ENCODE measurements around the gene OIT3. TPM values are rescaled to one million over a fixed set of nuclear protein-coding genes. Genes with fewer than 3 reads are reported as not detected.
"Not testable (repeated sequence)": the region's sequence is repeated elsewhere in the genome, so short reads cannot be mapped to it uniquely, and the experiment has no call there.

The OIT3 gene
- total RNA-seq, 5 donors from 2014 or later (not counting 1 experiment from before 2014, with no cell fraction given), result not detected

DNA sequence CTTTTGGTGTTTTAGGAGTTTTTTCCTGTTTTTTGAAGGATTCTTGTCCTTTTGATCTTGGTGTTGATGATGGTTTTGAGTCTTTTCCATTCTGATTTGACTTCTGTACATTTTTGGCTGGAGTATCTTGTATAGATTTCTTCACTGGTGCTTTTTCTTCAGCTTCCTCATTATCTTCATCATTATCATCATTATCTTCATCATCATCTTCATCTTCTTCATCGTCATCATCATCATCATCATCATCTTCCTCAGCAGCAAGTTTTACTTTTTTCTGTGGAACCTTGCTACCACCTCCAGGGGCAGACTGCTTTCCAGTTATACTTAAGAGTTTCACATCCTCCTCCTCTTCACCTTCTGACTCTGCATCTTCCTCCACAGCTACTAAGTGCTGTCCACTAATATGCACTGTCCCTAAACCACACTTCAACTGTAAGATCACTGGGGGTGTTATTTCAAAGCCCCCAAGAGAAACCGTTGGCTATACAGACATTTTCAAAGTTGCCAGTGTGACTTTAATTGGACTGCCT lies 24.3 kb downstream of the OIT3 start:
- CTCF ChIA-PET; H3K36me3 ChIP-seq (ENCODE audit: control insufficient read depth in 2 of 2, extremely low read depth in 1 of 2, insufficient read depth in 1 of 2, low read length in 1 of 2); H3K4me1 Mint-ChIP-seq; H3K27ac Mint-ChIP-seq; POLR2A ChIA-PET; ATAC-seq (replicated peaks in 1 of 4); DNase-seq; H3K27ac ChIP-seq (ENCODE audit: low read length); H3K4me3 ChIP-seq (ENCODE audit: control insufficient read depth in 1 of 2, extremely low read depth in 1 of 2, low read length in 1 of 2); H3K4me1 ChIP-seq (ENCODE audit: control insufficient read depth in 1 of 2, extremely low read depth in 1 of 2, insufficient read depth in 2 of 2, low read length in 2 of 2); H3K4me3 Mint-ChIP-seq; H3K27me3 ChIP-seq (replicated peaks in 1 of 2; ENCODE audit: control insufficient read depth in 2 of 2, extremely low read depth in 1 of 2, insufficient read depth in 2 of 2, low read length in 1 of 2); H3K9me3 ChIP-seq: not testable (repeated sequence)
- WGBS (ENCODE audit: insufficient coverage), result 64% methylated on average over 1 of the region's 2 CpGs
- peaks cover 15 to 21% (median 19%) of the 10 kb centered on the region in 3 donors for H3K9me3 Mint-ChIP-seq
- peaks cover 12% of the 10 kb centered on the region for H3K36me3 Mint-ChIP-seq
- peaks cover 12 to 22% of the 10 kb centered on the region in 2 donors for H3K27me3 Mint-ChIP-seq

DNA sequence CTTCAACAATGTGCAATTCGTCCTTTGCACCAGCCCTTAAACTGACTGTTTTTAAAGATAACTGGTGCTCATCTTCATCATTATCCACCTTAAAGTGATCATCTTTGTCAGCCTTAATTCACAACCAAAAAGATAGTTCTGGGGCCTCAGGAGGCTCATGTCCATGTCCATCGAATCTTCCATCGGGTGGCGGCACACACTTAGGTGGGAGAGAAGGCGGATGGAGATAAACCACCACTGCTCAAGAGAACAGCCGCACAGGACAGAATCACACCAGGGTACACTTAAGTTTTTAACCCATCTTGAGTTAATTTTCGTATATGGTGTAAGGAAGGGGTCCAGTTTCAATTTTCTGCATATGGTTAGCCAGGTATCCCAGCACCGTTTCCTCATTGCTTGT lies 24.8 kb downstream of the OIT3 start:
- POLR2A ChIA-PET, result no interaction called here
- no peak overlapping the region for H3K4me3 Mint-ChIP-seq
- no peak overlapping the region for H3K27ac Mint-ChIP-seq
- H3K4me1 Mint-ChIP-seq, result no peaks in the 10 kb centered on the region
- no peak overlapping the region for H3K27ac ChIP-seq (ENCODE audit: low read length)
- 84% methylated on average over 2 of the region's 8 CpGs for WGBS (ENCODE audit: insufficient coverage)
- no peak overlapping the region for H3K4me3 ChIP-seq (ENCODE audit: control insufficient read depth in 1 of 2, extremely low read depth in 1 of 2, low read length in 1 of 2)
- ATAC-seq (replicated peaks in 1 of 4) (no peak), DNase-seq (no peak)
- H3K36me3 Mint-ChIP-seq, result peaks cover 12% of the 10 kb centered on the region
- peaks cover 12 to 22% of the 10 kb centered on the region in 2 donors for H3K27me3 Mint-ChIP-seq
- CTCF ChIA-PET, result no interaction called here
- H3K4me1 ChIP-seq (ENCODE audit: control insufficient read depth in 1 of 2, extremely low read depth in 1 of 2, insufficient read depth in 2 of 2, low read length in 2 of 2), result no peaks in the 10 kb centered on the region
- H3K9me3 Mint-ChIP-seq, result peaks cover 15 to 21% (median 19%) of the 10 kb centered on the region in 3 donors
- peaks cover 0 to 8% of the 10 kb centered on the region in 2 experiments for H3K27me3 ChIP-seq (replicated peaks in 1 of 2; ENCODE audit: control insufficient read depth in 2 of 2, extremely low read depth in 1 of 2, insufficient read depth in 2 of 2, low read length in 1 of 2)
- no peaks in the 10 kb centered on the region for H3K36me3 ChIP-seq (ENCODE audit: control insufficient read depth in 2 of 2, extremely low read depth in 1 of 2, insufficient read depth in 1 of 2, low read length in 1 of 2)
- peaks cover 3% of the 10 kb centered on the region for H3K9me3 ChIP-seq

DNA sequence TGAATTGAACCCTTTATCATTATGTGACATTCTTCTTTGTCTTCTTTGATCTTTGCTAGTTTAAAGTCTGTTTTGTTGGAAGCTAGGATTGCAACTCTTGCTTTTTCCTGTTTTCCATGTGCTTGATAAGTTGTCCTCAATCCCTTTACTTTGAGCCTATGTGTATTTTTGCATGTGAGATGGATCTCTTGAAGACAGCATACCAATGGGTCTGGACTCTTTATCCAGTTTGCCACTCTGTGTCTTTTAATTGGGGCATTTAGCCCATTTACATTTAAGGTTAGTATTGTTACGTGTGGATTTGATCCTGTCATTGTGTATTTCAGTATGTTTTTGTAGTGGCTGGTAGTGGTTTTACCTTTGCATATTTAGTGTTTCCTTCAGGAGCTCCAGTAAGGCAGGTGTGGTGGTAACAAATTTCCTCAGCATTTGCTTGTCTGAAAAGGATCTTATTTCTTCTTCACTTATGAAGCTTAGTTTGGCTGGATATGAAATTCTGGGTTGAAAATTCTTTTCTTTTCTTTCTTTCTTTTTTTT lies 27.7 kb downstream of the OIT3 start:
- H3K9me3 ChIP-seq; H3K4me3 Mint-ChIP-seq; H3K27ac Mint-ChIP-seq; ATAC-seq (replicated peaks in 1 of 4); H3K36me3 ChIP-seq (ENCODE audit: control insufficient read depth in 2 of 2, extremely low read depth in 1 of 2, insufficient read depth in 1 of 2, low read length in 1 of 2); H3K27ac ChIP-seq (ENCODE audit: low read length); DNase-seq; CTCF ChIA-PET; H3K4me3 ChIP-seq (ENCODE audit: control insufficient read depth in 1 of 2, extremely low read depth in 1 of 2, low read length in 1 of 2); H3K4me1 ChIP-seq (ENCODE audit: control insufficient read depth in 1 of 2, extremely low read depth in 1 of 2, insufficient read depth in 2 of 2, low read length in 2 of 2); H3K4me1 Mint-ChIP-seq; POLR2A ChIA-PET: not testable (repeated sequence)
- peaks cover 0 to 18% of the 10 kb centered on the region in 2 experiments for H3K27me3 ChIP-seq (replicated peaks in 1 of 2; ENCODE audit: control insufficient read depth in 2 of 2, extremely low read depth in 1 of 2, insufficient read depth in 2 of 2, low read length in 1 of 2)
- Mint-ChIP-seq H3K27me3 (peaks cover 20 to 26% of the 10 kb centered on the region in 2 donors), H3K9me3 (peaks cover 15 to 21% (median 19%) of the 10 kb centered on the region in 3 donors), H3K36me3 (peaks cover 12% of the 10 kb centered on the region)
- WGBS (ENCODE audit: insufficient coverage), result 80% methylated on average over 1 of the region's 1 CpG

DNA sequence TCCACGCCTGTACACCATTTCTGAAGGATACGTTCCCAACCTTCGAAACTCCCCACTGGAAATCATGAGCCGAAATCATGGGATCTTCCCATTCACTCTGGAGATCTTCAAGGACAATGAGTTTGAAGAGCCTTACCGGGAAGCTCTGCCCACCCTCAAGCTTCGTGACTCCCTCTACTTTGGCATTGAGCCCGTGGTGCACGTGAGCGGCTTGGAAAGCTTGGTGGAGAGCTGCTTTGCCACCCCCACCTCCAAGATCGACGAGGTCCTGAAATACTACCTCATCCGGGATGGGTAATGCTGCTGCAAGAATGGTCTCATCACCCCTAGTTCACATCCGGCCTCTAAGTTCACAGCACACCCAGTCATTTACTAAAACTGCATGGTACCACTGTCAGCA lies 30.8 kb downstream of the OIT3 start:
- H3K4me3 Mint-ChIP-seq, result no peak overlapping the region
- no peaks in the 10 kb centered on the region for H3K4me1 Mint-ChIP-seq
- CTCF ChIA-PET, result no interaction called here

DNA sequence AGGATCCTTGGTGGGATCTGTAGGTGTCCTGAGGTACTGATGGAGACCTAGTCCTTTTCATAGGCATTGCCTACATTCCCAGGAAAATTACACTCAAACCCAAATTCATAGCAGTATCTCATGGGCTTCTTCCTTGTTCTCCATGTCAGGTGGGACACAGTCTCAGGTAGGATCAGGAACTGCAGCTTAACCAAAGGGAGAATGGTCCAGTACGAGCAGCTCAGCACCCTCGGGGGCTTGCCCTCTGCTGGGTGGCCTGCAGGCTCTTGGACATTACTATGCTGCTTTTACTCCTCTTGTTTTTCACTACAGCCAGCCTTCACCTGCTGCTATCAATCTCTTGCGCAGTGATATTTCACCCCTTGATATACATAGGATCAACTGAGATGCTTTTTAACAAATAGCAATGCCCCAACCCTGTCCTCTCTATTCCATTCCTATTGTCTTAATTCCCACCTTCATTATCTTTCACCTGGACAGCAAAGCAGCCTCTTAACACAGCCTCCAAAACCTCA lies 32.5 kb downstream of the OIT3 start:
- Mint-ChIP-seq H3K4me1 (no peaks in the 10 kb centered on the region), H3K27me3 (peaks cover 13 to 17% of the 10 kb centered on the region in 2 donors), H3K27ac (no peak overlapping the region), H3K4me3 (no peak overlapping the region), H3K9me3 (peaks cover 9 to 10% (median 9%) of the 10 kb centered on the region in 3 donors), H3K36me3 (peaks cover 8% of the 10 kb centered on the region)
- no peak overlapping the region for H3K27ac ChIP-seq (ENCODE audit: low read length)
- H3K27me3 ChIP-seq (replicated peaks in 1 of 2; ENCODE audit: control insufficient read depth in 2 of 2, extremely low read depth in 1 of 2, insufficient read depth in 2 of 2, low read length in 1 of 2), result peaks cover 0 to 18% of the 10 kb centered on the region in 2 experiments
- H3K4me1 ChIP-seq (ENCODE audit: control insufficient read depth in 1 of 2, extremely low read depth in 1 of 2, insufficient read depth in 2 of 2, low read length in 2 of 2), result no peaks in the 10 kb centered on the region
- WGBS (ENCODE audit: insufficient coverage), result 82% methylated on average over 3 of the region's 3 CpGs
- DNase-seq, result no peak
- H3K4me3 ChIP-seq (ENCODE audit: control insufficient read depth in 1 of 2, extremely low read depth in 1 of 2, low read length in 1 of 2), result no peak overlapping the region
- ATAC-seq (replicated peaks in 1 of 4), result no peak
- H3K36me3 ChIP-seq (ENCODE audit: control insufficient read depth in 2 of 2, extremely low read depth in 1 of 2, insufficient read depth in 1 of 2, low read length in 1 of 2), result no peaks in the 10 kb centered on the region
- ChIA-PET POLR2A (no interaction called here), CTCF (no interaction called here)
- H3K9me3 ChIP-seq, result peaks cover 3% of the 10 kb centered on the region

More for the DNA sequence above, 30.8 kb downstream of the OIT3 start:
- POLR2A ChIA-PET, result no interaction called here
- Histone ChIP-seq H3K27me3 (replicated peaks in 1 of 2; ENCODE audit: control insufficient read depth in 2 of 2, extremely low read depth in 1 of 2, insufficient read depth in 2 of 2, low read length in 1 of 2) (peaks cover 0 to 18% of the 10 kb centered on the region in 2 experiments), H3K36me3 (ENCODE audit: control insufficient read depth in 2 of 2, extremely low read depth in 1 of 2, insufficient read depth in 1 of 2, low read length in 1 of 2) (no peaks in the 10 kb centered on the region), H3K4me1 (ENCODE audit: control insufficient read depth in 1 of 2, extremely low read depth in 1 of 2, insufficient read depth in 2 of 2, low read length in 2 of 2) (no peaks in the 10 kb centered on the region), H3K9me3 (peaks cover 3% of the 10 kb centered on the region), H3K27ac (ENCODE audit: low read length) (no peak overlapping the region), H3K4me3 (ENCODE audit: control insufficient read depth in 1 of 2, extremely low read depth in 1 of 2, low read length in 1 of 2) (no peak overlapping the region)
- 89% methylated on average over 12 of the region's 13 CpGs for WGBS (ENCODE audit: insufficient coverage)
- Mint-ChIP-seq H3K36me3 (peaks cover 12% of the 10 kb centered on the region), H3K27ac (no peak overlapping the region), H3K9me3 (peaks cover 15 to 21% (median 19%) of the 10 kb centered on the region in 3 donors), H3K27me3 (peaks cover 20 to 26% of the 10 kb centered on the region in 2 donors)
- ATAC-seq (replicated peaks in 1 of 4) (no peak), DNase-seq (no peak)

DNA sequence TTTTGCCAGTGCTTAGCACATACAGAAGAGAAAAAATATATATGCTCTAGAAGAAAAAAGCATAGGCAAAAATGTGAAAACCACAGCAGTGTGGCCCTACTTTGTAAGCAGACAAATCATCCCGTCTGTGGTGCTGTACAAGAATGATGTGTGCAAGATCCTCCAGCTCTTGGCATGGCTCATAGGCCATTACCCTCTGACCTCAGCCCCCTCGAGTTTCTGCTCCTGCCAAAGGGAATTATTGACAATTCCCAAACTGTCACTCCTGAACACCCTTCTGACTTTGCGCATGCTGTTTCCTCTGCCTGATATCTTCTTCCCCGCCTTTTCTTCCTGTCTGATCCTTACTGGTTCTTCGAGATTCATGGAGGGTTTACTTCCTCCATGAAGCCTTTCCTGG lies 33.9 kb downstream of the OIT3 start:
- DNase-seq (no peak), ATAC-seq (replicated peaks in 1 of 4) (no peak)
- H3K4me3 Mint-ChIP-seq, result no peak overlapping the region
- Histone ChIP-seq H3K9me3 (no peaks in the 10 kb centered on the region), H3K4me1 (ENCODE audit: control insufficient read depth in 1 of 2, extremely low read depth in 1 of 2, insufficient read depth in 2 of 2, low read length in 2 of 2) (no peaks in the 10 kb centered on the region), H3K27me3 (replicated peaks in 1 of 2; ENCODE audit: control insufficient read depth in 2 of 2, extremely low read depth in 1 of 2, insufficient read depth in 2 of 2, low read length in 1 of 2) (peaks cover 0 to 15% of the 10 kb centered on the region in 2 experiments), H3K27ac (ENCODE audit: low read length) (no peak overlapping the region), H3K4me3 (ENCODE audit: control insufficient read depth in 1 of 2, extremely low read depth in 1 of 2, low read length in 1 of 2) (no peak overlapping the region), H3K36me3 (ENCODE audit: control insufficient read depth in 2 of 2, extremely low read depth in 1 of 2, insufficient read depth in 1 of 2, low read length in 1 of 2) (no peaks in the 10 kb centered on the region)
- peaks cover 5 to 8% of the 10 kb centered on the region in 2 donors for H3K27me3 Mint-ChIP-seq
- WGBS (ENCODE audit: insufficient coverage), result 75% methylated on average over 3 of the region's 5 CpGs
- ChIA-PET POLR2A (no interaction called here), CTCF (no interaction called here)
- peaks cover under 1% of the 10 kb centered on the region for H3K36me3 Mint-ChIP-seq
- H3K27ac Mint-ChIP-seq, result no peak overlapping the region
- H3K9me3 Mint-ChIP-seq, result peaks cover under 1 to 1% (median under 1%) of the 10 kb centered on the region in 3 donors
- H3K4me1 Mint-ChIP-seq, result no peaks in the 10 kb centered on the region

Data from T-cell (primary cell).